Neural cell (in vitro differentiated cells): ENCODE data around the gene ASPRV1. TPM values are rescaled to one million over a fixed set of nuclear protein-coding genes. Genes with fewer than 3 reads are reported as not detected.

Source experiments
- H2AFZ ChIP-seq: fragments of 200-600, 300-800 bp; sonication (generic), shearing (Covaris generic); 2 replicates; pipeline ENCODE4 v1.6.0; 2014; ENCODE audit warnings: low read depth, mild to moderate bottlenecking, antibody characterized with exemption, low read length, moderate library complexity
- H3F3A ChIP-seq: fragments of 200-600 bp; shearing (Covaris generic); 2 replicates; pipeline ENCODE4 v1.6.1; 2016; ENCODE audit warnings: mild to moderate bottlenecking, moderate library complexity, mixed read lengths, antibody characterized with exemption, low read length; ENCODE audit not compliant: insufficient read depth, poor library complexity, severe bottlenecking
- H3K27ac ChIP-seq: fragments of 200-600, 300-800 bp; sonication (generic), shearing (Covaris generic); 2 replicates; pipeline ENCODE4 v1.5.1; 2014; ENCODE audit warnings: mild to moderate bottlenecking, low read length, moderate library complexity
- H3K27me3 ChIP-seq: fragments of 300-800, 200-600 bp; sonication (generic), shearing (Covaris generic); 2 replicates; pipeline ENCODE4 v1.6.0; 2014; ENCODE audit warnings: mild to moderate bottlenecking, low read depth, low read length, moderate library complexity; ENCODE audit not compliant: insufficient read depth
- H3K36me3 ChIP-seq: fragments of 300-800, 200-600 bp; sonication (generic), shearing (Covaris generic); 2 replicates; pipeline ENCODE4 v1.5.1; 2014; ENCODE audit warnings: mild to moderate bottlenecking, antibody characterized with exemption, low read length, moderate library complexity; ENCODE audit not compliant: insufficient read depth
- H3K4me2 ChIP-seq: fragments of 300-800, 200-600 bp; sonication (generic), shearing (Covaris generic); 2 replicates; pipeline ENCODE4 v1.6.0; 2014; ENCODE audit warnings: mild to moderate bottlenecking, low read length
- H3K4me3 ChIP-seq: fragments of 300-800, 200-600 bp; sonication (generic), shearing (Covaris generic); 2 replicates; pipeline ENCODE4 v1.5.1; 2014; ENCODE audit warnings: mild to moderate bottlenecking, low read length, moderate library complexity
- H3K79me2 ChIP-seq: fragments of 200-600 bp; shearing (Covaris generic); replicated peaks from 2 replicates; pipeline ENCODE4 v1.6.0; 2014; ENCODE audit warnings: mild to moderate bottlenecking, low read length, moderate library complexity; ENCODE audit not compliant: insufficient read depth
- H3K9ac ChIP-seq: fragments of 300-800, 200-600 bp; sonication (generic), shearing (Covaris generic); 2 replicates; pipeline ENCODE4 v1.6.1; 2016; ENCODE audit warnings: mild to moderate bottlenecking, low read length, mixed read lengths
- H3K9me2 ChIP-seq: fragments of 200-600 bp; shearing (Covaris generic); 2 replicates; pipeline ENCODE4 v1.6.1; 2016; ENCODE audit warnings: mild to moderate bottlenecking, low read length, mixed read lengths; ENCODE audit not compliant: insufficient read depth
- H3K9me3 ChIP-seq: fragments of 200-600, 300-800 bp; sonication (generic), shearing (Covaris generic); 2 replicates; pipeline ENCODE4 v1.6.1; 2016; ENCODE audit warnings: mild to moderate bottlenecking, mixed run types, low read length, moderate library complexity, mixed read lengths
- H4K20me1 ChIP-seq: fragments of 200-600 bp; shearing (Covaris generic); 2 replicates; pipeline ENCODE4 v1.6.1; 2016; ENCODE audit warnings: mild to moderate bottlenecking, mixed run types; ENCODE audit not compliant: insufficient read depth
- CTCF ChIP-seq: fragments of 450-650 bp; IDR thresholded peaks from 2 replicates; pipeline ENCODE4 v1.5.1; 2014; ENCODE audit warnings: antibody characterized with exemption, mild to moderate bottlenecking, moderate library complexity; ENCODE audit not compliant: poor library complexity, severe bottlenecking
- EP300 ChIP-seq: fragments of 450-650 bp; conservative IDR thresholded peaks from 2 replicates; pipeline ENCODE4 v1.6.1; 2014; ENCODE audit warnings: antibody characterized with exemption, mild to moderate bottlenecking, moderate library complexity; ENCODE audit not compliant: poor library complexity, severe bottlenecking
- EZH2 ChIP-seq: fragments of 200-600, 300-800 bp; shearing (Covaris generic), sonication (generic); IDR thresholded peaks from 2 replicates; pipeline ENCODE4 v1.6.1; 2014; ENCODE audit warnings: antibody characterized with exemption, low read length, borderline replicate concordance, mild to moderate bottlenecking; ENCODE audit not compliant: insufficient read depth, poor library complexity, severe bottlenecking
- MXI1 ChIP-seq: fragments of 450-650 bp; conservative IDR thresholded peaks from 2 replicates; pipeline ENCODE4 v1.6.1; 2014; ENCODE audit warnings: antibody characterized with exemption, mild to moderate bottlenecking; ENCODE audit not compliant: poor library complexity, severe bottlenecking
- POLR2AphosphoS5 ChIP-seq: IDR thresholded peaks from 2 replicates; pipeline ENCODE4 v1.6.1; 2012
- RAD21 ChIP-seq: fragments of 450-650 bp; conservative IDR thresholded peaks from 2 replicates; pipeline ENCODE4 v1.6.1; 2014; ENCODE audit warnings: antibody characterized with exemption, mild to moderate bottlenecking, moderate library complexity
- REST ChIP-seq: IDR thresholded peaks from 2 replicates; pipeline ENCODE4 v1.6.1; 2012; ENCODE audit warnings: borderline replicate concordance
- SMC3 ChIP-seq: fragments of 450-650 bp; conservative IDR thresholded peaks from 2 replicates; pipeline ENCODE4 v1.6.1; 2014; ENCODE audit warnings: antibody characterized with exemption, mild to moderate bottlenecking, moderate library complexity; ENCODE audit not compliant: poor library complexity
- TAF1 ChIP-seq: IDR thresholded peaks from 2 replicates; pipeline ENCODE4 v1.6.1; 2012; ENCODE audit warnings: low read depth
- polyA plus RNA-seq: library from polyadenylated mRNA; depleted of rRNA; stranded (reverse); fragments of >200 nt; gene quantifications from 2 replicates; pipeline ENCODE4 v1.2.3, GENCODE V29; 2014

Gene ASPRV1
- polyA plus RNA-seq, 1 donor from 2014 or later: 6.3 TPM

- no peak overlapping the region for H3K4me3 ChIP-seq
- no peaks in the 10 kb centered on the region for H3K36me3 ChIP-seq
- no peaks in the 10 kb centered on the region for H3F3A ChIP-seq
- H3K4me2 ChIP-seq: no peak overlapping the region
- H3K27ac ChIP-seq: no peak overlapping the region
- TF ChIP-seq POLR2AphosphoS5: no peak
- TF ChIP-seq TAF1: no peak
- no peak for TF ChIP-seq CTCF
- no peak for TF ChIP-seq REST
- no peak for TF ChIP-seq EP300
- no peak for TF ChIP-seq RAD21
- no peak for TF ChIP-seq SMC3
- no peak for TF ChIP-seq MXI1
- TF ChIP-seq EZH2: no peak
- H2AFZ ChIP-seq: no peak overlapping the region
- no peaks in the 10 kb centered on the region for H4K20me1 ChIP-seq
- H3K9me2 ChIP-seq: no peaks in the 10 kb centered on the region
- no peak overlapping the region for H3K9ac ChIP-seq
- H3K27me3 ChIP-seq: no peaks in the 10 kb centered on the region
- no peaks in the 10 kb centered on the region for H3K9me3 ChIP-seq
- no peaks in the 10 kb centered on the region for H3K79me2 ChIP-seq
Observed at GRCh38 chr2:69969991-69970390, 8.6 kb upstream of the ASPRV1 start.

GRCh38 chr2:69969126-69969983 lies 7.9 kb upstream of the ASPRV1 start:
- TF ChIP-seq POLR2AphosphoS5 (no peak), RAD21 (no peak), MXI1 (no peak), SMC3 (no peak), CTCF (no peak), EZH2 (no peak), TAF1 (no peak), EP300 (no peak)
- Histone ChIP-seq H3K36me3 (no peaks in the 10 kb centered on the region), H3F3A (no peaks in the 10 kb centered on the region), H2AFZ (no peak overlapping the region), H3K4me2 (no peak overlapping the region), H4K20me1 (no peaks in the 10 kb centered on the region), H3K9ac (no peak overlapping the region), H3K27ac (no peak overlapping the region), H3K27me3 (no peaks in the 10 kb centered on the region), H3K4me3 (no peak overlapping the region), H3K9me2 (no peaks in the 10 kb centered on the region), H3K79me2 (no peaks in the 10 kb centered on the region), H3K9me3 (no peaks in the 10 kb centered on the region)
